Hepatocyte (in vitro differentiated cells): ENCODE measurements around the gene GRHPR. TPM values are rescaled to one million over a fixed set of nuclear protein-coding genes. Genes with fewer than 3 reads are reported as not detected.
"Not testable (repeated sequence)": the region's sequence is repeated elsewhere in the genome, so short reads cannot be mapped to it uniquely, and the experiment has no call there.

Experiments
- DNase-seq: peaks from one replicate; pipeline ENCODE4 v3.0.0-alpha.2; 2016; ENCODE audit warnings: low spot score
- H2AFZ ChIP-seq: fragments of 200-600 bp; sonication (generic); 2 replicates; pipeline ENCODE4 v1.6.0; 2016; ENCODE audit warnings: antibody characterized with exemption, mild to moderate bottlenecking
- H3K27ac ChIP-seq: fragments of 200-600 bp; sonication (generic); 2 replicates; pipeline ENCODE4 v1.5.1; 2016; ENCODE audit warnings: mild to moderate bottlenecking
- H3K27me3 ChIP-seq: fragments of 200-600 bp; sonication (generic); 2 replicates; pipeline ENCODE4 v1.6.1; 2016
- H3K36me3 ChIP-seq: fragments of 200-600 bp; sonication (generic); replicated peaks from 2 replicates; pipeline ENCODE4 v1.5.1; 2016; ENCODE audit warnings: low read depth; ENCODE audit not compliant: insufficient read depth
- H3K4me1 ChIP-seq: fragments of 200-600 bp; sonication (generic); 2 replicates; pipeline ENCODE4 v1.5.1; 2016; ENCODE audit warnings: mild to moderate bottlenecking, moderate library complexity; ENCODE audit not compliant: insufficient read depth
- H3K4me2 ChIP-seq: fragments of 200-600 bp; sonication (generic); 2 replicates; pipeline ENCODE4 v1.6.0; 2016
- H3K4me3 ChIP-seq: fragments of 200-600 bp; sonication (generic); 2 replicates; pipeline ENCODE4 v1.5.1; 2016; ENCODE audit warnings: mild to moderate bottlenecking
- H3K79me2 ChIP-seq: fragments of 200-600 bp; sonication (generic); 2 replicates; pipeline ENCODE4 v1.6.0; 2017; ENCODE audit warnings: mild to moderate bottlenecking
- H3K9me2 ChIP-seq: fragments of 200-600 bp; sonication (generic); replicated peaks from 2 replicates; pipeline ENCODE4 v1.6.0; 2017; ENCODE audit warnings: mild to moderate bottlenecking; ENCODE audit not compliant: insufficient read depth
- H3K9me3 ChIP-seq: fragments of 200-600 bp; sonication (generic); 2 replicates; pipeline ENCODE4 v1.5.1; 2016; ENCODE audit warnings: low read depth, mild to moderate bottlenecking
- H4K20me1 ChIP-seq: fragments of 200-600 bp; sonication (generic); 2 replicates; pipeline ENCODE4 v1.6.0; 2016; ENCODE audit warnings: mild to moderate bottlenecking; ENCODE audit not compliant: insufficient read depth, poor library complexity, severe bottlenecking
- CTCF ChIP-seq: fragments of 200-600 bp; sonication (generic); IDR thresholded peaks from 2 replicates; pipeline ENCODE4 v1.5.1; 2016; ENCODE audit warnings: antibody characterized with exemption, mild to moderate bottlenecking; ENCODE audit not compliant: poor library complexity
- EZH2 ChIP-seq: fragments of 200-600 bp; sonication (generic); IDR thresholded peaks from 2 replicates; pipeline ENCODE4 v1.6.1; 2016; ENCODE audit warnings: antibody characterized with exemption, mild to moderate bottlenecking, borderline replicate concordance
- EZH2phosphoT487 ChIP-seq: fragments of 200-600 bp; sonication (generic); IDR thresholded peaks from one replicate; pipeline ENCODE4 v1.6.1; 2018; ENCODE audit warnings: antibody characterized with exemption, mild to moderate bottlenecking, low read depth, moderate library complexity; ENCODE audit not compliant: unreplicated experiment, severe bottlenecking
- WGBS: methylation state at CpG from one replicate; pipeline ENCODE4 v1.1.6; 2016; ENCODE audit warnings: low lambda C conversion rate; ENCODE audit errors: missing lambda C conversion rate; 5-methylcytosine and 5-hydroxymethylcytosine counted together
- polyA plus RNA-seq: library from polyadenylated mRNA; unstranded; fragments of >200 nt; fragmentation: Nextera tagmentation; extraction: Ambion mirVana; gene quantifications from 2 replicates; pipeline ENCODE4 v1.2.1, GENCODE V29; 2016
- total RNA-seq: library from RNA; depleted of rRNA; stranded (reverse); fragments of >200 nt; gene quantifications from 2 replicates; pipeline ENCODE4 v1.2.3, GENCODE V29; 2014

The GRHPR gene
- total and polyA plus RNA-seq, 2 experiments from 2014 or later: 137 to 168 TPM

DNA sequence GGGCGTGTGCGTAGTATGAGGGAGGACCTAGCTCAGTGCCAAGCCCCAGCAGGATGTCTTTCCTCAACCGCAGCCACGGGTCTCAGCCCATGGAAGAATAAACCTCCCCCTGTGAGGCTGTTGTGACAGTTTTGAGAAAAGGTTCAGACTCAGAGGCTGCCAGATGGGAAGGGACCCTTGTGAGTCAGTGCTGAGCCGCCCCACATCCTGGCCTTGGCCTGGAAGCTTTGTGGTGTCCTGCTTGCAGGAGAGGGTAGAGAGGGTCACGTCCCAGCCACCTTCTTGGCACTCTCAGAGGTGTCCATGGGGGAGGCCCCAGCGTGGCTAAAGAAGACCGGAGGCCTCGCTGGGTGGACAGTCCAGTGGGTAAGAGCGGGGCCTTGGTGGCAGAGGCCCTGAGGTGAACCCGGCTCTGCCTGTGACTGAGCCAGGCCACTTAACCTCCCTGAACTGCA lies 2.8 kb downstream of the GRHPR start:
- Histone ChIP-seq H3K4me2 (no peak overlapping the region), H3K9me3 (no peaks in the 10 kb centered on the region), H3K27me3 (no peaks in the 10 kb centered on the region), H3K4me1 (peaks cover 23% of the 10 kb centered on the region), H3K9me2 (no peaks in the 10 kb centered on the region), H4K20me1 (peaks cover 11% of the 10 kb centered on the region), H3K4me3 (no peak overlapping the region), H3K27ac (no peak overlapping the region), H3K79me2 (peaks cover 33% of the 10 kb centered on the region), H2AFZ (no peak overlapping the region), H3K36me3 (no peaks in the 10 kb centered on the region)
- 92% methylated on average over 11 of the region's 11 CpGs for WGBS
- no peak for DNase-seq
- TF ChIP-seq EZH2phosphoT487 (no peak), CTCF (no peak), EZH2 (no peak)

GRCh38 chr9:37426431-37426830 lies 3.9 kb downstream of the GRHPR start:
- H3K4me3 ChIP-seq, H3K27ac ChIP-seq, H3K27me3 ChIP-seq, H3K9me2 ChIP-seq, H3K9me3 ChIP-seq, H3K36me3 ChIP-seq, H3K4me2 ChIP-seq, H2AFZ ChIP-seq, DNase-seq: not testable (repeated sequence)
- 98% methylated on average over 15 of the region's 15 CpGs for WGBS
- peaks cover 11% of the 10 kb centered on the region for H4K20me1 ChIP-seq
- H3K79me2 ChIP-seq: peaks cover 33% of the 10 kb centered on the region
- peaks cover 26% of the 10 kb centered on the region for H3K4me1 ChIP-seq

GRCh38 chr9:37426846-37427245 lies 4.3 kb downstream of the GRHPR start:
- Histone ChIP-seq H3K27ac (no peak overlapping the region), H3K79me2 (peaks cover 33% of the 10 kb centered on the region), H4K20me1 (peaks cover 11% of the 10 kb centered on the region), H2AFZ (no peak overlapping the region), H3K9me2 (no peaks in the 10 kb centered on the region), H3K4me1 (peaks cover 24% of the 10 kb centered on the region), H3K4me2 (no peak overlapping the region), H3K4me3 (no peak overlapping the region), H3K9me3 (no peaks in the 10 kb centered on the region), H3K27me3 (no peaks in the 10 kb centered on the region), H3K36me3 (no peaks in the 10 kb centered on the region)
- no peak for DNase-seq
- WGBS: 93% methylated on average over 6 of the region's 6 CpGs
- TF ChIP-seq CTCF (no peak), EZH2 (no peak), EZH2phosphoT487 (no peak)

DNA sequence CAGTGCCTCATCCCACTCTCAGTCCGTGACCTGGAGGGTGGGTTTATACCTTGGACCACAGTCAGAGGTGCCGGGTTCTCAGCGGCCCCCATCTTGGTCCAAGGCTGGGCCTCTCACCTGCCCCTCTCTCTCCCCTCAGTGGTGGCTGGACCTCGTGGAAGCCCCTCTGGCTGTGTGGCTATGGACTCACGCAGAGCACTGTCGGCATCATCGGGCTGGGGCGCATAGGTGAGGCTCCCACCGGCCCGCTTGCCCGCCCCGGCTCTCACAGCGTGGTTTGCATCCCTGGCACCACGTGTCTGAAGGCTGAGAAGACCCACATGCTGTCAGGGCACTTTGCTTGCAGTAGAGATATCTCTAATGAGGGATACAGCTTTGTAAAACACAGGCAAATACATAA lies 5.8 kb downstream of the GRHPR start:
- WGBS: 98% methylated on average over 14 of the region's 14 CpGs
- no peak for DNase-seq
- peaks cover 26% of the 10 kb centered on the region for H3K79me2 ChIP-seq
- TF ChIP-seq CTCF (no peak), EZH2phosphoT487 (no peak), EZH2 (no peak)
- no peak overlapping the region for H2AFZ ChIP-seq
- no peak overlapping the region for H3K27ac ChIP-seq
- H3K4me2 ChIP-seq: no peak overlapping the region
- no peaks in the 10 kb centered on the region for H3K27me3 ChIP-seq
- H3K9me3 ChIP-seq: no peaks in the 10 kb centered on the region
- no peaks in the 10 kb centered on the region for H3K36me3 ChIP-seq
- H3K4me1 ChIP-seq: peaks cover 17% of the 10 kb centered on the region
- H3K9me2 ChIP-seq: no peaks in the 10 kb centered on the region
- H4K20me1 ChIP-seq: peaks cover 11% of the 10 kb centered on the region
- H3K4me3 ChIP-seq: no peak overlapping the region
